GM12878 (cell line): Measurements from ENCODE around the gene HPSE2. TPM values are rescaled to one million over a fixed set of nuclear protein-coding genes. Genes with fewer than 3 reads are reported as not detected.

ENCODE experiments used
- ATAC-seq: fragments of 200-7000 bp; cut with Tn5 transposase; 3 replicates; pipeline ENCODE4 v1.9.1; 2020; ENCODE audit warnings: mild to moderate bottlenecking, moderate library complexity
- BruUV-seq: library from RNA; stranded (reverse); fragments of 400-500 nt; replicated peaks from 2 replicates; lab custom pipeline; 2021; lab: Mats Ljungman, UMichigan
- CTCF ChIA-PET: fragments of 300-600 bp; sonication (Branson Sonifier 250); formaldehyde crosslinking; extraction: SDS; loops from one replicate; lab custom pipeline; 2021; ENCODE audit warnings: inconsistent platforms; lab: Yijun Ruan, JAX
- POLR2A ChIA-PET: fragments of 350-600 bp; formaldehyde crosslinking; extraction: SDS; loops from one replicate; lab custom pipeline; 2021; ENCODE audit warnings: inconsistent platforms; lab: Charles Lee
- RAD21 ChIA-PET: fragments of 300-600 bp; sonication (Branson Sonifier 250); formaldehyde crosslinking; loops from one replicate; lab custom pipeline; 2023; ENCODE audit warnings: antibody characterized with exemption; ENCODE audit not compliant: unreplicated experiment; lab: Charles Lee
- SMC1A ChIA-PET: fragments of 300-600 bp; sonication (Branson Sonifier 250); formaldehyde crosslinking; loops from one replicate; lab custom pipeline; 2023; ENCODE audit not compliant: unreplicated experiment, uncharacterized antibody; lab: Charles Lee
- DNase-seq: peaks from one replicate; pipeline ENCODE4 v3.0.0-alpha.2; 2011; ENCODE audit warnings: low read depth, low spot score
- FAIRE-seq: peaks from 3 replicates; lab custom pipeline; 2011; peaks lifted over from hg19 to GRCh38; lab: Jason Lieb, UNC
- H2AFZ ChIP-seq: 2 replicates; pipeline ENCODE4 v1.6.0; 2011; ENCODE audit warnings: low read depth, low read length, control low read depth; ENCODE audit not compliant: control insufficient read depth
- H3K27ac ChIP-seq: 2 replicates; pipeline ENCODE4 v1.5.1; 2011; ENCODE audit warnings: control low read depth; ENCODE audit not compliant: control insufficient read depth, insufficient read depth
- H3K27me3 ChIP-seq, 2 experiments: replicated peaks in 1 of 2; 2 replicates each; pipeline versions ENCODE4 v1.6.0 to v1.6.1; 2011; ENCODE audit warnings: low read length in 1 of 2; ENCODE audit not compliant: control insufficient read depth in 2 of 2, insufficient read depth in 2 of 2
- H3K36me3 ChIP-seq, 2 experiments: 2 replicates each; pipeline ENCODE4 v1.5.1; 2011; ENCODE audit warnings: low read length in 1 of 2; ENCODE audit not compliant: control insufficient read depth in 2 of 2, insufficient read depth in 2 of 2
- H3K4me1 ChIP-seq: 2 replicates; pipeline ENCODE4 v1.6.1; 2011; ENCODE audit warnings: mild to moderate bottlenecking, low read length, moderate library complexity, mixed read lengths; ENCODE audit not compliant: control insufficient read depth, insufficient read depth
- H3K4me2 ChIP-seq: 2 replicates; pipeline ENCODE4 v1.6.0; 2011; ENCODE audit warnings: control low read depth; ENCODE audit not compliant: control insufficient read depth, insufficient read depth
- H3K4me3 ChIP-seq: fragments of 200-600 bp; sonication (generic); 2 replicates; pipeline ENCODE4 v1.5.1; 2016
- H3K79me2 ChIP-seq: 2 replicates; pipeline ENCODE4 v1.6.0; 2011; ENCODE audit warnings: low read length; ENCODE audit not compliant: control insufficient read depth, insufficient read depth
- H3K9ac ChIP-seq: 2 replicates; pipeline ENCODE4 v1.8.0; 2011; ENCODE audit warnings: low read length, control low read depth, mixed read lengths; ENCODE audit not compliant: control insufficient read depth, insufficient read depth
- H3K9me3 ChIP-seq: replicated peaks from 3 replicates; pipeline ENCODE4 v1.5.1; 2011; ENCODE audit warnings: mild to moderate bottlenecking, low read length; ENCODE audit not compliant: control insufficient read depth, insufficient read depth
- H4K20me1 ChIP-seq: 2 replicates; pipeline ENCODE4 v1.6.0; 2011; ENCODE audit not compliant: control insufficient read depth, insufficient read depth
- ASH2L ChIP-seq: fragments of 300-600, 200-600 bp; sonication (generic); IDR thresholded peaks from 2 replicates; pipeline ENCODE4 v1.6.1; 2017; ENCODE audit warnings: low read depth, mild to moderate bottlenecking, borderline replicate concordance
- EED ChIP-seq: sonication (generic); IDR thresholded peaks from 2 replicates; pipeline ENCODE4 v1.6.1; 2016; ENCODE audit warnings: antibody characterized with exemption, low read depth
- ESRRA ChIP-seq: IDR thresholded peaks from 2 replicates; pipeline ENCODE4 v1.6.1; 2012; ENCODE audit warnings: mild to moderate bottlenecking, low read length, improper control_type of control experiment
- ETV6 ChIP-seq, 2 experiments: fragments of 450-650 bp in 1 of 2; IDR thresholded peaks in 1 of 2; conservative IDR thresholded peaks in 1 of 2; 2 replicates each; pipeline ENCODE4 v1.6.1; 2014; ENCODE audit warnings: antibody characterized with exemption in 1 of 2, borderline replicate concordance in 1 of 2, low read depth in 1 of 2, mild to moderate bottlenecking in 1 of 2, moderate library complexity in 1 of 2
- GABPA ChIP-seq: IDR thresholded peaks from 2 replicates; pipeline ENCODE4 v1.6.1; 2014; ENCODE audit warnings: antibody characterized with exemption, low read depth, mild to moderate bottlenecking, inconsistent platforms
- HDGF ChIP-seq: fragments of 450-650 bp; IDR thresholded peaks from 2 replicates; pipeline ENCODE4 v1.6.1; 2016; ENCODE audit warnings: antibody characterized with exemption
- KDM1A ChIP-seq: fragments of 200-600 bp; sonication (generic); IDR thresholded peaks from 2 replicates; pipeline ENCODE4 v1.6.1; 2016; ENCODE audit warnings: borderline replicate concordance
- RAD21 ChIP-seq: IDR thresholded peaks from 2 replicates; pipeline ENCODE4 v1.6.1; 2011; ENCODE audit warnings: mild to moderate bottlenecking, low read depth, low read length, moderate library complexity; ENCODE audit not compliant: insufficient read depth
- RAD51 ChIP-seq: fragments of 450-650 bp; IDR thresholded peaks from 2 replicates; pipeline ENCODE4 v1.6.1; 2016; ENCODE audit warnings: moderate library complexity, mild to moderate bottlenecking, inconsistent platforms
- RELA ChIP-seq: fragments of 450-650 bp; IDR thresholded peaks from 2 replicates; pipeline ENCODE4 v1.8.0; 2014; ENCODE audit warnings: borderline replicate concordance; ENCODE audit not compliant: partially characterized antibody
- ZNF24 ChIP-seq: fragments of 450-650 bp; IDR thresholded peaks from 2 replicates; pipeline ENCODE4 v1.6.1; 2017; ENCODE audit warnings: antibody characterized with exemption, mild to moderate bottlenecking
- WGBS: methylation state at CpG from one replicate; pipeline ENCODE4 v1.1.6; 2016; ENCODE audit warnings: low lambda C conversion rate; ENCODE audit not compliant: insufficient replicate concordance, insufficient coverage; ENCODE audit errors: missing lambda C conversion rate; 5-methylcytosine and 5-hydroxymethylcytosine counted together
- in situ Hi-C: fragments of 300-500 bp; cut with MboI; formaldehyde crosslinking; loops from 9 replicates; pipeline ENCODE4 v1.14.3; 2018; ENCODE audit warnings: mixed read lengths
- intact Hi-C: fragments of 100-400 bp; cut with micrococcal nuclease; formaldehyde crosslinking; loops from one replicate; pipeline ENCODE4 v1.14.2; 2022; ENCODE audit not compliant: unreplicated experiment
- polyA plus RNA-seq, 11 experiments: library from polyadenylated mRNA; depleted of rRNA in 4 of 11; unstranded in 6 of 11; stranded (reverse) in 5 of 11; fragments of >200 nt; fragmentation: Nextera tagmentation in 4 of 11; fragmentation: Illumina TruSeq in 1 of 11; extraction: Ambion mirVana in 4 of 11; extraction: Trizol in 1 of 11; gene quantifications; 1 replicate in 1 of 11; 2 replicates in 10 of 11; pipeline versions ENCODE4 v1.2.1 to v1.2.3, GENCODE V29; 2011 to 2016; ENCODE audit warnings: inconsistent platforms in 2 of 11, missing spikeins in 2 of 11, low read depth in 1 of 11
- total RNA-seq, 4 experiments: library from RNA; depleted of rRNA in 3 of 4; stranded (reverse); fragments of >200 nt in 3 of 4; fragmentation: Illumina TruSeq in 1 of 4; extraction: Trizol in 1 of 4; gene quantifications; 2 replicates each; pipeline versions ENCODE4 v1.2.1 to v1.2.3, GENCODE V29; 2013 to 2021
- TF ChIP-seq, protein P1 (sequence below): fragments of 450-650 bp; IDR thresholded peaks from 2 replicates; pipeline ENCODE4 v1.6.1; 2014; ENCODE audit warnings: mild to moderate bottlenecking
- TF ChIP-seq, protein P2 (sequence below): fragments of 450-650 bp; formaldehyde crosslinking; IDR thresholded peaks from 2 replicates; pipeline ENCODE4 v1.4.0; 2022; ENCODE audit warnings: mild to moderate bottlenecking, moderate library complexity
- TF ChIP-seq, protein P3 (sequence below): fragments of 450-650 bp; formaldehyde crosslinking; IDR thresholded peaks from 2 replicates; pipeline ENCODE4 v1.4.0; 2020; ENCODE audit warnings: mild to moderate bottlenecking, moderate library complexity
- TF ChIP-seq, protein P4 (sequence below): fragments of 150-350 bp; IDR thresholded peaks from 2 replicates; pipeline ENCODE4 v1.6.1; 2014; ENCODE audit warnings: mild to moderate bottlenecking, low read depth, low read length

The HPSE2 gene
- total and polyA plus RNA-seq, 10 of the 15 experiments (the other 5 are each of a cell fraction or from before 2014, with no cell fraction given), result 0.06 TPM; not detected in 9

DNA sequence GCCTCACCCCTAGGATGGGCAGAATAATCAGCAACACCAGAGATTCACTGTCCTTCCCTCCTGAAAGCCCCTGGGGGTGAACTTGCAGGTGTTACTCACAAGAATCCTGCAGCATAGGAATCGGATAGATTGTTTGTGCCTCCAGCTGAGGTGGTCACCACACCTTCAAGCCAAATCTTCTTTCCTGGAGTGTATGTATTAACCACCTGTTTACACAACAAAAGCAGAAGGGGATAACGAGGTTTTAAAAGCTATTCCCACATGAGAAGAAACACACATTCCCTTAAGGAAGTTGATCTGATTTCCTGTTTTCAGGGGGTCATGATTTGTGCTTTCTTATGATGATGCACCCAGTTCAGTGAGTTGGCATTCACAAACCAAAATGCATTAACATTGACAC lies 615.1 kb downstream of the HPSE2 start:
- Histone ChIP-seq H3K4me1 (no peaks in the 10 kb centered on the region), H2AFZ (no peak overlapping the region), H4K20me1 (no peaks in the 10 kb centered on the region), H3K4me3 (no peak overlapping the region), H3K9ac (no peak overlapping the region), H3K4me2 (no peak overlapping the region), H3K36me3 (no peaks in the 10 kb centered on the region), H3K27me3 (no peaks in the 10 kb centered on the region; a peak in 1 of 4 replicates), H3K79me2 (no peaks in the 10 kb centered on the region), H3K27ac (no peak overlapping the region), H3K9me3 (no peaks in the 10 kb centered on the region)
- no peak for ATAC-seq
- in situ Hi-C loops, result no loop called here
- DNase-seq, result no peak
- intact Hi-C loops, result no loop called here
- TF ChIP-seq, protein P1, sequence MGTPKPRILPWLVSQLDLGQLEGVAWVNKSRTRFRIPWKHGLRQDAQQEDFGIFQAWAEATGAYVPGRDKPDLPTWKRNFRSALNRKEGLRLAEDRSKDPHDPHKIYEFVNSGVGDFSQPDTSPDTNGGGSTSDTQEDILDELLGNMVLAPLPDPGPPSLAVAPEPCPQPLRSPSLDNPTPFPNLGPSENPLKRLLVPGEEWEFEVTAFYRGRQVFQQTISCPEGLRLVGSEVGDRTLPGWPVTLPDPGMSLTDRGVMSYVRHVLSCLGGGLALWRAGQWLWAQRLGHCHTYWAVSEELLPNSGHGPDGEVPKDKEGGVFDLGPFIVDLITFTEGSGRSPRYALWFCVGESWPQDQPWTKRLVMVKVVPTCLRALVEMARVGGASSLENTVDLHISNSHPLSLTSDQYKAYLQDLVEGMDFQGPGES, result no peak
- TF ChIP-seq EED (no peak), ASH2L (no peak), ESRRA (no peak), ETV6 (conservative IDR thresholded peaks at IDR 0.05 in 1 of 2, IDR thresholded peaks at IDR 0.05 in 1 of 2; ENCODE audit: borderline replicate concordance in 1 of 2, low read depth in 1 of 2) (no peak), GABPA (no peak), KDM1A (no peak), RAD51 (no peak), ZNF24 (no peak), HDGF (no peak), RELA (no peak), RAD21 (no peak)
- TF ChIP-seq, protein P2, sequence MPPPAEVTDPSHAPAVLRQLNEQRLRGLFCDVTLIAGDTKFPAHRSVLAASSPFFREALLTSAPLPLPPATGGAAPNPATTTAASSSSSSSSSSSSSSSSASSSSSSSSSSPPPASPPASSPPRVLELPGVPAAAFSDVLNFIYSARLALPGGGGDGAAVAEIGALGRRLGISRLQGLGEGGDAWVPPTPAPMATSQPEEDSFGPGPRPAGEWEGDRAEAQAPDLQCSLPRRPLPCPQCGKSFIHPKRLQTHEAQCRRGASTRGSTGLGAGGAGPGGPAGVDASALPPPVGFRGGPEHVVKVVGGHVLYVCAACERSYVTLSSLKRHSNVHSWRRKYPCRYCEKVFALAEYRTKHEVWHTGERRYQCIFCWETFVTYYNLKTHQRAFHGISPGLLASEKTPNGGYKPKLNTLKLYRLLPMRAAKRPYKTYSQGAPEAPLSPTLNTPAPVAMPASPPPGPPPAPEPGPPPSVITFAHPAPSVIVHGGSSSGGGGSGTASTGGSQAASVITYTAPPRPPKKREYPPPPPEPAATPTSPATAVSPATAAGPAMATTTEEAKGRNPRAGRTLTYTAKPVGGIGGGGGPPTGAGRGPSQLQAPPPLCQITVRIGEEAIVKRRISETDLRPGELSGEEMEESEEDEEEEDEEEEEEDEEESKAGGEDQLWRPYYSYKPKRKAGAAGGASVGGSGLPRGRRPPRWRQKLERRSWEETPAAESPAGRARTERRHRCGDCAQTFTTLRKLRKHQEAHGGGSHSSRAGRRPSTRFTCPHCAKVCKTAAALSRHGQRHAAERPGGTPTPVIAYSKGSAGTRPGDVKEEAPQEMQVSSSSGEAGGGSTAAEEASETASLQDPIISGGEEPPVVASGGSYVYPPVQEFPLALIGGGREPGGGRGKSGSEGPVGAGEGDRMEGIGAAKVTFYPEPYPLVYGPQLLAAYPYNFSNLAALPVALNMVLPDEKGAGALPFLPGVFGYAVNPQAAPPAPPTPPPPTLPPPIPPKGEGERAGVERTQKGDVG (CRISPR knock-in tag), result no peak
- TF ChIP-seq, protein P3, sequence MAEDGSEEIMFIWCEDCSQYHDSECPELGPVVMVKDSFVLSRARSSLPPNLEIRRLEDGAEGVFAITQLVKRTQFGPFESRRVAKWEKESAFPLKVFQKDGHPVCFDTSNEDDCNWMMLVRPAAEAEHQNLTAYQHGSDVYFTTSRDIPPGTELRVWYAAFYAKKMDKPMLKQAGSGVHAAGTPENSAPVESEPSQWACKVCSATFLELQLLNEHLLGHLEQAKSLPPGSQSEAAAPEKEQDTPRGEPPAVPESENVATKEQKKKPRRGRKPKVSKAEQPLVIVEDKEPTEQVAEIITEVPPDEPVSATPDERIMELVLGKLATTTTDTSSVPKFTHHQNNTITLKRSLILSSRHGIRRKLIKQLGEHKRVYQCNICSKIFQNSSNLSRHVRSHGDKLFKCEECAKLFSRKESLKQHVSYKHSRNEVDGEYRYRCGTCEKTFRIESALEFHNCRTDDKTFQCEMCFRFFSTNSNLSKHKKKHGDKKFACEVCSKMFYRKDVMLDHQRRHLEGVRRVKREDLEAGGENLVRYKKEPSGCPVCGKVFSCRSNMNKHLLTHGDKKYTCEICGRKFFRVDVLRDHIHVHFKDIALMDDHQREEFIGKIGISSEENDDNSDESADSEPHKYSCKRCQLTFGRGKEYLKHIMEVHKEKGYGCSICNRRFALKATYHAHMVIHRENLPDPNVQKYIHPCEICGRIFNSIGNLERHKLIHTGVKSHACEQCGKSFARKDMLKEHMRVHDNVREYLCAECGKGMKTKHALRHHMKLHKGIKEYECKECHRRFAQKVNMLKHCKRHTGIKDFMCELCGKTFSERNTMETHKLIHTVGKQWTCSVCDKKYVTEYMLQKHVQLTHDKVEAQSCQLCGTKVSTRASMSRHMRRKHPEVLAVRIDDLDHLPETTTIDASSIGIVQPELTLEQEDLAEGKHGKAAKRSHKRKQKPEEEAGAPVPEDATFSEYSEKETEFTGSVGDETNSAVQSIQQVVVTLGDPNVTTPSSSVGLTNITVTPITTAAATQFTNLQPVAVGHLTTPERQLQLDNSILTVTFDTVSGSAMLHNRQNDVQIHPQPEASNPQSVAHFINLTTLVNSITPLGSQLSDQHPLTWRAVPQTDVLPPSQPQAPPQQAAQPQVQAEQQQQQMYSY, result no peak
- TF ChIP-seq, protein P4, sequence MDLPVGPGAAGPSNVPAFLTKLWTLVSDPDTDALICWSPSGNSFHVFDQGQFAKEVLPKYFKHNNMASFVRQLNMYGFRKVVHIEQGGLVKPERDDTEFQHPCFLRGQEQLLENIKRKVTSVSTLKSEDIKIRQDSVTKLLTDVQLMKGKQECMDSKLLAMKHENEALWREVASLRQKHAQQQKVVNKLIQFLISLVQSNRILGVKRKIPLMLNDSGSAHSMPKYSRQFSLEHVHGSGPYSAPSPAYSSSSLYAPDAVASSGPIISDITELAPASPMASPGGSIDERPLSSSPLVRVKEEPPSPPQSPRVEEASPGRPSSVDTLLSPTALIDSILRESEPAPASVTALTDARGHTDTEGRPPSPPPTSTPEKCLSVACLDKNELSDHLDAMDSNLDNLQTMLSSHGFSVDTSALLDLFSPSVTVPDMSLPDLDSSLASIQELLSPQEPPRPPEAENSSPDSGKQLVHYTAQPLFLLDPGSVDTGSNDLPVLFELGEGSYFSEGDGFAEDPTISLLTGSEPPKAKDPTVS, result no peak
- FAIRE-seq, result no peak
- BruUV-seq, result no TSS peak
- ChIA-PET CTCF (no interaction called here), POLR2A (no interaction called here), RAD21 (no interaction called here), SMC1A (no interaction called here)
- WGBS, result 0% methylated on average over 2 of the region's 2 CpGs
